ENCODE data around the gene TRIM38.

GRCh38 chr6:25995507-25995906 is 32.9 kb downstream of the TRIM38 start:
- TF ChIP-seq CTCF (IDR thresholded peaks at IDR 0.05; ENCODE audit: low read length): no peak
- no peak for TF ChIP-seq EZH2 (IDR thresholded peaks at IDR 0.05; ENCODE audit: borderline replicate concordance, low read length)
